GM19395 (cell line): ENCODE results near the gene WIF1.

ENCODE experiments used
- ATAC-seq: cut with Tn5 transposase; IDR thresholded peaks from one replicate; pipeline ENCODE4 v1.9.1; 2021; ENCODE audit warnings: mild to moderate bottlenecking, moderate library complexity; ENCODE audit not compliant: unreplicated experiment

The WIF1 gene

GRCh38 chr12:65121049-65121955 is at the start of gene WIF1:
WIF1 (minus strand) TSS chr12:65121305; CDS start chr12:65121191, 114 bp downstream.
- peak; percentile 57 for ATAC-seq

- ATAC-seq: peak; percentile 60
Measured at GRCh38 chr12:65170209-65170881, 49.2 kb upstream of the WIF1 start.

GRCh38 chr12:65169320-65170208 is 48.5 kb upstream of the WIF1 start, which contains the start of gene LEMD3:
LEMD3 (plus strand) TSS chr12:65169583; CDS start chr12:65169597, 14 bp downstream.
- peak; percentile 90 for ATAC-seq

GRCh38 chr12:65168681-65169319 is 47.7 kb upstream of the WIF1 start:
- ATAC-seq: peak; percentile 9

GRCh38 chr12:65164774-65165173 is 43.7 kb upstream of the WIF1 start:
- no peak for ATAC-seq

- no peak for ATAC-seq
Measured at GRCh38 chr12:65164244-65164643, 43.1 kb upstream of the WIF1 start.

DNA sequence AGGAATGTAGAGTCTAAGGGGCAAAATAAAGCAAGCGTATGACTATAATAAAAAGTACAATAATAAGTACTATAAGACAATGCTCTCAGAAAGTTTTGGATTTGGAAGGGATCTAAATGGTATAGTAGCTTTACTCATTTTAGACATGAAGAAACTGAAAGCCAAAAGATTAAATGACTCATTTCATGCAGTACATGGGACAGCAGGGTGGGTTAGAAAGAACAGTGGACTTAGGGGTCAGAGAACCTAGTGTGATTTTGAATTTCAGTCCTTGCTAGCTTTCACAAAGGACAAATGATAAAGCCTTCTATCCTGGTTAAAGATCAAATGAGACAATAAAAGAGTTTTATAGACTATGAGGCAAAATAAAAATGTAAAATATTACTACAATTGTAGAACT is 41.5 kb upstream of the WIF1 start:
- peak; percentile 73 for ATAC-seq

- no peak for ATAC-seq
Measured at GRCh38 chr12:65157091-65157490, 36.0 kb upstream of the WIF1 start.

DNA sequence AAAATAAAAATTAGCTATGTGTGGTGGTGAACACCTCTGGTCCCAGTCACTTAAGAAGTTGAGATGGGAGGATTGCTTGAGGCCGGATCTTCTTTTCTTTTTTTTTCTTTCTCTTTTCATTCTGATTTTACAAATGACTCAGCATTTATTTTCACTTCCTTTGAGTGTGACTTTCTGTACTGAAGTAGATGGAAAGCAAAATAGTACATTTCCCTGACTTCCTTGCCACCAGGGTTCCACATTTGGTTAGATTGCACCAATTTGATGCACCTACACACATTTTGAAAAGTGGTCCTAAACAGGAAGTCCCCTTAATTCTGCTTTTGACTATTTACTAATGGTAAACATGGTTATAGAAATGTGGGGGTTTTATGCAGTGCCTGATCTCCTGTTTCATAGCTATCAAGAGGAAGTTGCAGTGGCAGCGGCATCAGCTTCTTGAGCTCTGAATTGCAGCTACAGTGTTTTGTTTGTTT is 35.3 kb upstream of the WIF1 start:
- peak; percentile 94 for ATAC-seq

DNA sequence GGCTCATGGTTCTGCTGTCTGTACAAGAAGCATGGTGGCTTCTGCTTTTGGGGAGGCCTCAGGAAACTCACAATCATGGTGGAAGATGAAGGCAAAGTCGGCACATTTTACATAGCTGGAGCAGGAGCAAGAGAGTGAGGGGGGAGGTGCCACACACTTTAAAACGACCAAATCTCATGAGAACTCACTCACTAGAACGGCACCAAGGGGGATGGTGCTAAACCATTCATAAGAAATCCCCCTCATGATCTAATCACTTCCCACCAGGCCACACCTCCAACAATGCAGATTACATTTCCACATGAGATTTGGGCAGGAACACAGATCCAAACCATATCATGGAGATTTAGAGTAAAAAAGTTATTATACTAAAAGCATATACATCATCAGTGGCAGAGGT is 34.7 kb upstream of the WIF1 start:
- peak; percentile 30 for ATAC-seq

GRCh38 chr12:65152596-65152995 is 31.5 kb upstream of the WIF1 start:
- ATAC-seq: no peak

GRCh38 chr12:65152012-65152411 is 30.9 kb upstream of the WIF1 start:
- ATAC-seq: no peak

- no peak for ATAC-seq
Measured at GRCh38 chr12:65147312-65147905, 26.3 kb upstream of the WIF1 start.

GRCh38 chr12:65140738-65141137 is 19.6 kb upstream of the WIF1 start:
- no peak for ATAC-seq

DNA sequence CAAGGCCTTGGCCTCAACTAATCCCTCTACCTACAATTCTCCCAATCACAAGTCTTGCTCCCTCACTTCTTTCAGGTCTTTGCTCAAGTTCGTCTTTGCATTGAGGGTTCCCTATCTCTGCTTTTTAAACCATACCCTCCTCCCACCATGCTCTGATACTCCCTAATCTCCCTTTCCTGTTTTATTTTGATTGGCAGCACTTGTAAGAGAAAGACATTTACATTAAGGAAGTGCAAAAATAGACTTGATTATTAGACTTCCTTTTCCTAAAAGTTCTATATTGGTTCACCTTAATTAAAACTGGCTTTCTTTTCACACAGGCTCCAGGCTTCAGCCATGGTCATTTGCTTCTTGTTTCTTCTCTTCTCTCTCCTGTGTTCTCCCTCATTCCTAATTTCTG is 18.3 kb upstream of the WIF1 start:
- no peak for ATAC-seq

DNA sequence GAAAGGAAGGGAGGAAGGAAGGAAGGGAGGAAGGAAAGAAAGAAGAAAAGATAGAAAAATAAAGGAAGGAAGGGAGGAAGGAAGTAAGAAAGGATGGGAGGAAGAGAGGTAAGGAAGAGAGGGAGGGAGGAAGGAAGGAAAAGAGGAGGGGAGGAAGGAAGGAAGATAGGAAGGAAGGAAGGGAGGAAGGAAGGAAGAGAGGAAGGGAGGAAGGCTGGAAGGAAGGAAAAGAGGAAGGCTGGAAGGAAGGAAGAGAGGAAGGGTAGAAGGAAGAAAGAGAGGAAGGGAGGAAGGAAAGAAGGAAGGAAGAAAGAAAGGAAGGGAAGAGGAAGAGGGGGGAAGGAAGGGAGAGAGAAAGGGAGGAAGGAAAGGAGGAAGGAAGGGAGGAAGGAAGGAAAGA is 12.8 kb upstream of the WIF1 start:
- ATAC-seq: no peak

- ATAC-seq: no peak
Measured at GRCh38 chr12:65126482-65126881, 5.4 kb upstream of the WIF1 start.

DNA sequence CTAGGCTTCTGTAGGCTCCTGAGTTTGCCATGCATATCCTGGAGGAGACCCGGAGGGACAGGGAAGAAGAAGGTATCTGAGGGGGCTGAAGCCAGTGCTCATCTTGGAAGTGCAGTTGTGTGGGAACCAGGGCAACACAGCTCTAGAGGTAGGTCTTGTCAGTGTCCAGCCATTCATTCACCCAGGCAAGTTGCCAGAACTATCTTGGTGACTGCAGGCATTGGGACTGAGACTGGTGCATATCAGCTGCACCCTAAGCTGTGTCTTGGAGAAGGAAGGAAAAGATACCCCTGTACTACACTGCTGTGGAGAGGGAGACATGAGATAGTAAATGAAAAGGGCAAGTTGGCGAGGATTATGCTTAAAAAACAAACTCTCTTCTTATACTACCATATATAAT is 4.9 kb upstream of the WIF1 start:
- no peak for ATAC-seq

DNA sequence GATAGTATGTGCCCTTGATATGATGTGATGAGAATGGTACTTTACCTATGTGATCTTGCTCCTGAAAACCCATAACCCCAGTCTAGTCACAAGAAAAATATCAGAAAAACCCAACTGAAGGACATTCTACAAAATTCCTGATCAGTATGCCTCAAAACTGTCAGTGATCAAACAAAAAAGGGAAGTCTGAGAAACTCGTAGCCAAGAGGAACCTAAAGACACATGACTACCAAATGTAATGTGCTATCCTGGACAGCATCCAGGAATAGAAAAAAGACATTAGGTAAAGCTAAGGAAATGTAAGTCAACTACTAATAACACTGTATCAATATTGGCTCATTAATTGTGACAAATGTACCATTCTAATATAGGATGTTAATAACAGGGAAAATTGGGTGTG is 4.1 kb upstream of the WIF1 start:
- ATAC-seq: no peak

DNA sequence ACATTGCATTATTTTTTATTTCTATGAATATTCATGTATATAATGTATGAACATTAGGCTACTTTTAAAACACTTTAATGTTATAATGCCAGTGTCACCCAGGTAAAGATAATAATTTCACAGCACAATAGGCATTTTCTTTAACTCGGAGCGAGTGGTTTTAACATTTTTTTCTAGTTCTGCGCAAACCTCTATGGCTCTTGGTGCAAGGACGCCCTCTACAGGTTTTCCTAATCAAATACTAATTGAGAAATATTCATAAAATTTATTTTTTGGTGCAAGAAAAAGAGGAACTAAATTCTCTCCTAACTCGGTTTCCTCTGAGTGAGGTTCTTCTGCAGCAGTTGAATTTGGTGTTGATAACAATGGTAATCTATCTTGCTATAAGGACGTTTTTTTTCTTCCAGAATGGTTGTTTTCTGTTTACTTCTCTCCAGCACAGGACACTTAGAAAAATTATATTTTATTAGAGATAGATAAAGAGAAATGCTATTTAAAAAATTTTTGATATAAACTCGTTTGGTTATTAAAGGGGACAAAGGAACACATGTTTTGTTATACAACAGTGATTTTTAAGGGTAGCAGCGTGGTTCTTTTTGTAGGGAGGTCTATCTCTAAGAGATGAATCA is 2.4 kb upstream of the WIF1 start:
- no peak for ATAC-seq
